A549 (cell line): ENCODE measurements around the gene EPB41L4A. TPM values are rescaled to one million over a fixed set of nuclear protein-coding genes. Genes with fewer than 3 reads are reported as not detected.

ENCODE experiments used
- ATAC-seq, 2 experiments: fragments of 200-7000 bp in 1 of 2; fragments of >200 bp in 1 of 2; cut with Nextera tagmentation in 1 of 2; cut with Tn5 transposase in 1 of 2; 3 replicates each; pipeline versions ENCODE4 v1.8.0 to v1.9.1; 2018 to 2020; ENCODE audit warnings: mild to moderate bottlenecking in 1 of 2, moderate library complexity in 1 of 2
- CTCF ChIA-PET: fragments of 300-600 bp; sonication (Branson Sonifier 250); formaldehyde crosslinking; extraction: SDS; loops from one replicate; lab custom pipeline; 2021; ENCODE audit warnings: antibody characterized with exemption, inconsistent platforms; lab: Yijun Ruan, JAX
- POLR2A ChIA-PET: fragments of 350-600 bp; formaldehyde crosslinking; extraction: SDS; loops from one replicate; lab custom pipeline; 2021; ENCODE audit warnings: antibody characterized with exemption, inconsistent platforms; lab: Yijun Ruan, JAX
- DNase-seq, 2 experiments: peaks; one replicate each; pipeline versions ENCODE4 v3.0.0 to v3.0.0-alpha.2; 2011 to 2016; ENCODE audit warnings: low read depth in 1 of 2, low spot score in 1 of 2
- FAIRE-seq: peaks from 2 replicates; lab custom pipeline; 2011; peaks lifted over from hg19 to GRCh38; lab: Jason Lieb, UNC
- H3K27ac ChIP-seq, 2 experiments: fragments of >200 bp; sonication (Bioruptor Twin); formaldehyde crosslinking; 3 replicates each; pipeline ENCODE4 v1.5.1; 2016 to 2017
- H3K4me1 ChIP-seq: fragments of >200 bp; sonication (Bioruptor Twin); formaldehyde crosslinking; 3 replicates; pipeline ENCODE4 v1.6.1; 2016
- H3K4me2 ChIP-seq: fragments of >200 bp; sonication (Bioruptor Twin); formaldehyde crosslinking; 3 replicates; pipeline ENCODE4 v1.6.1; 2016
- H3K4me3 ChIP-seq: fragments of >200 bp; sonication (Bioruptor Twin); formaldehyde crosslinking; 3 replicates; pipeline ENCODE4 v1.5.1; 2016
- H3K9me3 ChIP-seq: fragments of >200 bp; sonication (Bioruptor Twin); formaldehyde crosslinking; 3 replicates; pipeline ENCODE4 v1.6.1; 2016
- CBX2 ChIP-seq: fragments of 200-600 bp; sonication (generic); IDR thresholded peaks from 2 replicates; pipeline ENCODE4 v1.6.1; 2016; ENCODE audit warnings: low read depth, mild to moderate bottlenecking, borderline replicate concordance
- EHF ChIP-seq: fragments of 250-450 bp; sonication (Bioruptor Pico); IDR thresholded peaks from 2 replicates; pipeline ENCODE4 v1.5.0; 2020; ENCODE audit warnings: mild to moderate bottlenecking
- EP300 ChIP-seq, 2 experiments: fragments of >200 bp; sonication (Bioruptor Twin); formaldehyde crosslinking; IDR thresholded peaks; 2 replicates in 1 of 2; 3 replicates in 1 of 2; pipeline ENCODE4 v1.6.1; 2016 to 2017
- FOSB ChIP-seq: fragments of 250-450 bp; sonication (Bioruptor Pico); IDR thresholded peaks from 2 replicates; pipeline ENCODE4 v1.5.0; 2020; ENCODE audit warnings: mild to moderate bottlenecking, moderate library complexity
- FOSL2 ChIP-seq, 2 experiments: fragments of 450-650 bp in 1 of 2; fragments of >200 bp in 1 of 2; sonication (Bioruptor Twin) in 1 of 2; formaldehyde crosslinking; IDR thresholded peaks; 2 replicates each; pipeline versions ENCODE4 v1.5.0 to v1.6.1; 2016 to 2020; ENCODE audit warnings: mild to moderate bottlenecking in 1 of 2, moderate library complexity in 1 of 2
- FOXS1 ChIP-seq: fragments of 250-450 bp; sonication (Bioruptor Pico); IDR thresholded peaks from 2 replicates; pipeline ENCODE4 v1.5.0; 2020; ENCODE audit warnings: mild to moderate bottlenecking, moderate library complexity
- HEYL ChIP-seq: fragments of 250-450 bp; sonication (Bioruptor Pico); IDR thresholded peaks from 2 replicates; pipeline ENCODE4 v1.8.0; 2021; ENCODE audit warnings: mild to moderate bottlenecking, moderate library complexity
- HMGXB4 ChIP-seq: fragments of 250-450 bp; sonication (Bioruptor Pico); IDR thresholded peaks from 2 replicates; pipeline ENCODE4 v1.5.0; 2021; ENCODE audit warnings: mild to moderate bottlenecking, moderate library complexity, borderline replicate concordance
- HOXA7 ChIP-seq: fragments of 250-450 bp; sonication (Bioruptor Pico); IDR thresholded peaks from 2 replicates; pipeline ENCODE4 v1.5.0; 2020; ENCODE audit warnings: mild to moderate bottlenecking, moderate library complexity
- HOXB13 ChIP-seq: fragments of 250-450 bp; sonication (Bioruptor Pico); IDR thresholded peaks from 2 replicates; pipeline ENCODE4 v1.5.0; 2020; ENCODE audit warnings: low read depth, mild to moderate bottlenecking, moderate library complexity
- JUN ChIP-seq, 2 experiments: fragments of >200 bp; sonication (Bioruptor Twin); formaldehyde crosslinking; IDR thresholded peaks; 2 replicates in 1 of 2; 3 replicates in 1 of 2; pipeline ENCODE4 v1.6.1; 2016 to 2017
- JUNB ChIP-seq: fragments of >200 bp; sonication (Bioruptor Twin); formaldehyde crosslinking; IDR thresholded peaks from 2 replicates; pipeline ENCODE4 v1.6.1; 2016
- KDM1A ChIP-seq: fragments of 200-600 bp; sonication (generic); IDR thresholded peaks from 2 replicates; pipeline ENCODE4 v1.6.1; 2016; ENCODE audit warnings: low read depth, mild to moderate bottlenecking
- KDM5A ChIP-seq: fragments of 200-600 bp; sonication (generic); IDR thresholded peaks from 2 replicates; pipeline ENCODE4 v1.6.1; 2016; ENCODE audit warnings: antibody characterized with exemption, mild to moderate bottlenecking
- POLR2A ChIP-seq: IDR thresholded peaks from 2 replicates; pipeline ENCODE4 v1.6.1; 2012; ENCODE audit warnings: mild to moderate bottlenecking, low read length
- RCOR1 ChIP-seq: fragments of 150-350 bp; IDR thresholded peaks from 2 replicates; pipeline ENCODE4 v1.6.1; 2014; ENCODE audit warnings: antibody characterized with exemption, low read length, low read depth
- TFCP2L1 ChIP-seq: fragments of 250-450 bp; sonication (Bioruptor Pico); IDR thresholded peaks from 2 replicates; pipeline ENCODE4 v1.5.0; 2021; ENCODE audit warnings: mild to moderate bottlenecking
- TP53 ChIP-seq: fragments of 250-450 bp; sonication (Bioruptor Pico); IDR thresholded peaks from 2 replicates; pipeline ENCODE4 v1.5.0; 2021; ENCODE audit warnings: mild to moderate bottlenecking, moderate library complexity
- ZFP36 ChIP-seq: fragments of 450-650 bp; IDR thresholded peaks from 2 replicates; pipeline ENCODE4 v1.6.1; 2014; ENCODE audit warnings: borderline replicate concordance; ENCODE audit not compliant: partially characterized antibody
- WGBS: methylation state at CpG from one replicate; pipeline ENCODE4 v1.1.6; 2017; ENCODE audit errors: missing lambda C conversion rate; 5-methylcytosine and 5-hydroxymethylcytosine counted together
- polyA plus RNA-seq, 4 experiments: library from polyadenylated mRNA; depleted of rRNA in 3 of 4; stranded (reverse); fragments of >200 nt; fragmentation: RNase III in 1 of 4; extraction: RNeasy Plus Mini Kit Qiagen cat#74134 plus additional on column Dnase treatment in 1 of 4; gene quantifications; 2 replicates in 3 of 4; 3 replicates in 1 of 4; pipeline ENCODE4 v1.2.3, GENCODE V29; 2011 to 2017
- TF ChIP-seq, protein P1 (sequence below): fragments of >200 bp; sonication (Bioruptor Twin); formaldehyde crosslinking; IDR thresholded peaks from 2 replicates; pipeline ENCODE4 v1.6.1; 2016
- TF ChIP-seq, protein P2 (sequence below): fragments of 150-350 bp; IDR thresholded peaks from 2 replicates; pipeline ENCODE4 v1.6.1; 2014; ENCODE audit warnings: low read depth, mild to moderate bottlenecking, low read length
- TF ChIP-seq, protein P3 (sequence below): fragments of >200 bp; sonication (Bioruptor Twin); formaldehyde crosslinking; IDR thresholded peaks from 3 replicates; pipeline ENCODE4 v1.6.1; 2016
- TF ChIP-seq, protein P4 (sequence below): fragments of >200 bp; sonication (Bioruptor Twin); formaldehyde crosslinking; IDR thresholded peaks from 3 replicates; pipeline ENCODE4 v1.5.1; 2016
- TF ChIP-seq, protein P5 (sequence below): fragments of 200-600 bp; sonication (generic); IDR thresholded peaks from 2 replicates; pipeline ENCODE4 v1.6.1; 2016; ENCODE audit warnings: antibody characterized with exemption, mild to moderate bottlenecking, moderate library complexity
- TF ChIP-seq, protein P6 (sequence below): IDR thresholded peaks from 2 replicates; pipeline ENCODE4 v1.6.1; 2012

Gene EPB41L4A
- polyA plus RNA-seq, 2 of the 4 experiments (the other 2 are of a cell fraction): 1.3 to 4.4 TPM

DNA sequence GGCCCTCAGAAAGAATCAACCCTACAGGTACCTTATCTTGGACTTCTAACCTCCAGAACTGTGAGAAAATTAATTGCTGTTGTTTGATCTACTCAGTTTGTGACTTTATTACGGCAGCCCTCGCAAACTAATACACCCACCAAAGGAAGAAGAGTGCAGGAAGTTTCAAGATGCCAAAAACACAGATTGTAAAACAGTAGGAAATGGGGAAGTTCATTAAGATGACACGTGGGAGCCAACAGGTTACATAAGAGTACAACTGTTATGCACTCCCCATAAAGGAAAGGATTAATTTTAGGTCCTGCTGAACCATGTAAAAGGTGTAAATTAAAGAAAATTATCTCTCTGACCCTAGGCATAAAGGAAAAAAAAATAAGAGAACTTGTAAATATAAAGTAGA, 294.3 kb downstream of the EPB41L4A start:
- H3K4me1 ChIP-seq: no peaks in the 10 kb centered on the region
- no peak for FAIRE-seq
- 34% methylated on average over 3 of the region's 3 CpGs for WGBS
- no peak overlapping the region for H3K4me3 ChIP-seq
- no peaks in the 10 kb centered on the region for H3K9me3 ChIP-seq
- no peak for ATAC-seq
- CTCF ChIA-PET: no interaction called here
- DNase-seq: no peak
- no peak overlapping the region for H3K4me2 ChIP-seq
- no peak overlapping the region for H3K27ac ChIP-seq
- POLR2A ChIA-PET: no interaction called here
- no peak for TF ChIP-seq JUN (IDR thresholded peaks at IDR 0.05)
- TF ChIP-seq, protein P1, sequence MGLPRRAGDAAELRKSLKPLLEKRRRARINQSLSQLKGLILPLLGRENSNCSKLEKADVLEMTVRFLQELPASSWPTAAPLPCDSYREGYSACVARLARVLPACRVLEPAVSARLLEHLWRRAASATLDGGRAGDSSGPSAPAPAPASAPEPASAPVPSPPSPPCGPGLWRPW: no peak
- no peak for TF ChIP-seq FOSL2 (IDR thresholded peaks at IDR 0.05)
- TF ChIP-seq FOSL2 (CRISPR knock-in tag; IDR thresholded peaks at IDR 0.05): no peak
- TF ChIP-seq, protein P2, sequence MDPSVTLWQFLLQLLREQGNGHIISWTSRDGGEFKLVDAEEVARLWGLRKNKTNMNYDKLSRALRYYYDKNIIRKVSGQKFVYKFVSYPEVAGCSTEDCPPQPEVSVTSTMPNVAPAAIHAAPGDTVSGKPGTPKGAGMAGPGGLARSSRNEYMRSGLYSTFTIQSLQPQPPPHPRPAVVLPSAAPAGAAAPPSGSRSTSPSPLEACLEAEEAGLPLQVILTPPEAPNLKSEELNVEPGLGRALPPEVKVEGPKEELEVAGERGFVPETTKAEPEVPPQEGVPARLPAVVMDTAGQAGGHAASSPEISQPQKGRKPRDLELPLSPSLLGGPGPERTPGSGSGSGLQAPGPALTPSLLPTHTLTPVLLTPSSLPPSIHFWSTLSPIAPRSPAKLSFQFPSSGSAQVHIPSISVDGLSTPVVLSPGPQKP: no peak
- no peak for TF ChIP-seq FOXS1 (CRISPR knock-in tag)
- TF ChIP-seq ZFP36: no peak
- TF ChIP-seq, protein P3, sequence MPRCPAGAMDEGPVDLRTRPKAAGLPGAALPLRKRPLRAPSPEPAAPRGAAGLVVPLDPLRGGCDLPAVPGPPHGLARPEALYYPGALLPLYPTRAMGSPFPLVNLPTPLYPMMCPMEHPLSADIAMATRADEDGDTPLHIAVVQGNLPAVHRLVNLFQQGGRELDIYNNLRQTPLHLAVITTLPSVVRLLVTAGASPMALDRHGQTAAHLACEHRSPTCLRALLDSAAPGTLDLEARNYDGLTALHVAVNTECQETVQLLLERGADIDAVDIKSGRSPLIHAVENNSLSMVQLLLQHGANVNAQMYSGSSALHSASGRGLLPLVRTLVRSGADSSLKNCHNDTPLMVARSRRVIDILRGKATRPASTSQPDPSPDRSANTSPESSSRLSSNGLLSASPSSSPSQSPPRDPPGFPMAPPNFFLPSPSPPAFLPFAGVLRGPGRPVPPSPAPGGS: no peak
- no peak for TF ChIP-seq RCOR1
- TF ChIP-seq EHF (CRISPR knock-in tag): no peak
- TF ChIP-seq KDM1A: no peak
- TF ChIP-seq HOXA7 (CRISPR knock-in tag): no peak
- no peak for TF ChIP-seq KDM5A
- no peak for TF ChIP-seq EP300 (IDR thresholded peaks at IDR 0.05)

- no peak for FAIRE-seq
- no peak for DNase-seq
- POLR2A ChIA-PET: no interaction called here
- H3K4me2 ChIP-seq: no peak overlapping the region
- H3K4me1 ChIP-seq: no peaks in the 10 kb centered on the region
- no peaks in the 10 kb centered on the region for H3K9me3 ChIP-seq
- no peak for ATAC-seq
- H3K27ac ChIP-seq: no peak overlapping the region
- no peak overlapping the region for H3K4me3 ChIP-seq
- 33% methylated on average over 2 of the region's 2 CpGs for WGBS
- CTCF ChIA-PET: no interaction called here
- TF ChIP-seq FOSB (CRISPR knock-in tag): no peak
- no peak for TF ChIP-seq CBX2
- TF ChIP-seq POLR2A: no peak
- no peak for TF ChIP-seq HOXB13 (CRISPR knock-in tag)
- no peak for TF ChIP-seq TP53
- TF ChIP-seq HMGXB4 (CRISPR knock-in tag): no peak
- TF ChIP-seq, protein P3: no peak
- TF ChIP-seq EP300 (IDR thresholded peaks at IDR 0.05): no peak
- no peak for TF ChIP-seq TFCP2L1 (CRISPR knock-in tag)
- TF ChIP-seq, protein P4, sequence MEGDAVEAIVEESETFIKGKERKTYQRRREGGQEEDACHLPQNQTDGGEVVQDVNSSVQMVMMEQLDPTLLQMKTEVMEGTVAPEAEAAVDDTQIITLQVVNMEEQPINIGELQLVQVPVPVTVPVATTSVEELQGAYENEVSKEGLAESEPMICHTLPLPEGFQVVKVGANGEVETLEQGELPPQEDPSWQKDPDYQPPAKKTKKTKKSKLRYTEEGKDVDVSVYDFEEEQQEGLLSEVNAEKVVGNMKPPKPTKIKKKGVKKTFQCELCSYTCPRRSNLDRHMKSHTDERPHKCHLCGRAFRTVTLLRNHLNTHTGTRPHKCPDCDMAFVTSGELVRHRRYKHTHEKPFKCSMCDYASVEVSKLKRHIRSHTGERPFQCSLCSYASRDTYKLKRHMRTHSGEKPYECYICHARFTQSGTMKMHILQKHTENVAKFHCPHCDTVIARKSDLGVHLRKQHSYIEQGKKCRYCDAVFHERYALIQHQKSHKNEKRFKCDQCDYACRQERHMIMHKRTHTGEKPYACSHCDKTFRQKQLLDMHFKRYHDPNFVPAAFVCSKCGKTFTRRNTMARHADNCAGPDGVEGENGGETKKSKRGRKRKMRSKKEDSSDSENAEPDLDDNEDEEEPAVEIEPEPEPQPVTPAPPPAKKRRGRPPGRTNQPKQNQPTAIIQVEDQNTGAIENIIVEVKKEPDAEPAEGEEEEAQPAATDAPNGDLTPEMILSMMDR: no peak
- TF ChIP-seq HEYL: no peak
- TF ChIP-seq, protein P5, sequence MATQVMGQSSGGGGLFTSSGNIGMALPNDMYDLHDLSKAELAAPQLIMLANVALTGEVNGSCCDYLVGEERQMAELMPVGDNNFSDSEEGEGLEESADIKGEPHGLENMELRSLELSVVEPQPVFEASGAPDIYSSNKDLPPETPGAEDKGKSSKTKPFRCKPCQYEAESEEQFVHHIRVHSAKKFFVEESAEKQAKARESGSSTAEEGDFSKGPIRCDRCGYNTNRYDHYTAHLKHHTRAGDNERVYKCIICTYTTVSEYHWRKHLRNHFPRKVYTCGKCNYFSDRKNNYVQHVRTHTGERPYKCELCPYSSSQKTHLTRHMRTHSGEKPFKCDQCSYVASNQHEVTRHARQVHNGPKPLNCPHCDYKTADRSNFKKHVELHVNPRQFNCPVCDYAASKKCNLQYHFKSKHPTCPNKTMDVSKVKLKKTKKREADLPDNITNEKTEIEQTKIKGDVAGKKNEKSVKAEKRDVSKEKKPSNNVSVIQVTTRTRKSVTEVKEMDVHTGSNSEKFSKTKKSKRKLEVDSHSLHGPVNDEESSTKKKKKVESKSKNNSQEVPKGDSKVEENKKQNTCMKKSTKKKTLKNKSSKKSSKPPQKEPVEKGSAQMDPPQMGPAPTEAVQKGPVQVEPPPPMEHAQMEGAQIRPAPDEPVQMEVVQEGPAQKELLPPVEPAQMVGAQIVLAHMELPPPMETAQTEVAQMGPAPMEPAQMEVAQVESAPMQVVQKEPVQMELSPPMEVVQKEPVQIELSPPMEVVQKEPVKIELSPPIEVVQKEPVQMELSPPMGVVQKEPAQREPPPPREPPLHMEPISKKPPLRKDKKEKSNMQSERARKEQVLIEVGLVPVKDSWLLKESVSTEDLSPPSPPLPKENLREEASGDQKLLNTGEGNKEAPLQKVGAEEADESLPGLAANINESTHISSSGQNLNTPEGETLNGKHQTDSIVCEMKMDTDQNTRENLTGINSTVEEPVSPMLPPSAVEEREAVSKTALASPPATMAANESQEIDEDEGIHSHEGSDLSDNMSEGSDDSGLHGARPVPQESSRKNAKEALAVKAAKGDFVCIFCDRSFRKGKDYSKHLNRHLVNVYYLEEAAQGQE: no peak
- TF ChIP-seq, protein P6, sequence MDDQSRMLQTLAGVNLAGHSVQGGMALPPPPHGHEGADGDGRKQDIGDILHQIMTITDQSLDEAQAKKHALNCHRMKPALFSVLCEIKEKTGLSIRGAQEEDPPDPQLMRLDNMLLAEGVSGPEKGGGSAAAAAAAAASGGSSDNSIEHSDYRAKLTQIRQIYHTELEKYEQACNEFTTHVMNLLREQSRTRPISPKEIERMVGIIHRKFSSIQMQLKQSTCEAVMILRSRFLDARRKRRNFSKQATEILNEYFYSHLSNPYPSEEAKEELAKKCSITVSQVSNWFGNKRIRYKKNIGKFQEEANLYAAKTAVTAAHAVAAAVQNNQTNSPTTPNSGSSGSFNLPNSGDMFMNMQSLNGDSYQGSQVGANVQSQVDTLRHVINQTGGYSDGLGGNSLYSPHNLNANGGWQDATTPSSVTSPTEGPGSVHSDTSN: no peak
- no peak for TF ChIP-seq JUNB
- TF ChIP-seq JUN (IDR thresholded peaks at IDR 0.05): no peak
- TF ChIP-seq KDM5A: no peak
These were observed 296.0 kb downstream of the EPB41L4A start for GRCh38 chr5:112123086-112123485.
